HG02798 (cell line): ENCODE data around the gene SH3YL1.
"Not testable (repeated sequence)": the region's sequence is repeated elsewhere in the genome, so short reads cannot be mapped to it uniquely, and the experiment has no call there.

Experiments
- ATAC-seq: cut with Tn5 transposase; IDR thresholded peaks from one replicate; pipeline ENCODE4 v1.9.1; 2021; ENCODE audit warnings: mild to moderate bottlenecking; ENCODE audit not compliant: unreplicated experiment, poor library complexity

Gene SH3YL1

GRCh38 chr2:191311-192190 lies 72.3 kb downstream of the SH3YL1 start:
- ATAC-seq = no peak

- no peak for ATAC-seq
Observed at GRCh38 chr2:187825-188224, 76.0 kb downstream of the SH3YL1 start.

- no peak for ATAC-seq
Observed at GRCh38 chr2:185221-185620, 78.6 kb downstream of the SH3YL1 start.

- ATAC-seq = no peak
Observed at GRCh38 chr2:184695-185094, 79.1 kb downstream of the SH3YL1 start.

- no peak for ATAC-seq
Observed at GRCh38 chr2:182509-183122, 81.2 kb downstream of the SH3YL1 start.

- no peak for ATAC-seq
Observed at GRCh38 chr2:180311-180710, 83.5 kb downstream of the SH3YL1 start.

- ATAC-seq = no peak
Observed at GRCh38 chr2:179886-180285, 83.9 kb downstream of the SH3YL1 start.

GRCh38 chr2:177733-178132 lies 86.1 kb downstream of the SH3YL1 start:
- ATAC-seq = no peak

- ATAC-seq = no peak
Observed at GRCh38 chr2:176917-177316, 86.9 kb downstream of the SH3YL1 start.

- ATAC-seq = no peak
Observed at GRCh38 chr2:175880-176820, 87.7 kb downstream of the SH3YL1 start.

- ATAC-seq = no peak
Observed at GRCh38 chr2:175161-175786, 88.6 kb downstream of the SH3YL1 start.

- ATAC-seq = not testable (repeated sequence)
Observed at GRCh38 chr2:172120-172519, 91.7 kb downstream of the SH3YL1 start.

GRCh38 chr2:169741-170140 lies 94.1 kb downstream of the SH3YL1 start:
- ATAC-seq = no peak
